NCI-H82 (cell line): Measurements from ENCODE around the gene EEA1.
"Not testable (repeated sequence)": the region's sequence is repeated elsewhere in the genome, so short reads cannot be mapped to it uniquely, and the experiment has no call there.

ENCODE experiments used
- DNase-seq: peaks from one replicate; lab custom pipeline; 2025; lab: John Stamatoyannopoulos, UW

EEA1 gene

GRCh38 chr12:92802906-92803305 is 126.2 kb downstream of the EEA1 start:
- DNase-seq = peak; percentile 29

GRCh38 chr12:92796650-92797049 is 132.4 kb downstream of the EEA1 start:
- DNase-seq = no peak

GRCh38 chr12:92794814-92795213 is 134.3 kb downstream of the EEA1 start:
- no peak for DNase-seq

GRCh38 chr12:92794356-92794755 is 134.7 kb downstream of the EEA1 start:
- DNase-seq = not testable (repeated sequence)

GRCh38 chr12:92786045-92786444 is 143.1 kb downstream of the EEA1 start:
- DNase-seq = no peak

GRCh38 chr12:92785563-92785950 is 143.5 kb downstream of the EEA1 start:
- DNase-seq = no peak

- peak; percentile 93 for DNase-seq
These were observed 144.1 kb downstream of the EEA1 start for GRCh38 chr12:92784797-92785562.

- no peak for DNase-seq
These were observed 144.7 kb downstream of the EEA1 start for GRCh38 chr12:92784356-92784755.

- no peak for DNase-seq
These were observed 149.2 kb downstream of the EEA1 start for GRCh38 chr12:92779902-92780301.

- no peak for DNase-seq
These were observed 150.6 kb downstream of the EEA1 start for GRCh38 chr12:92778525-92778924.

GRCh38 chr12:92775416-92775815 is 153.7 kb downstream of the EEA1 start:
- DNase-seq = no peak

- no peak for DNase-seq
These were observed 158.1 kb downstream of the EEA1 start for GRCh38 chr12:92771001-92771400.

GRCh38 chr12:92769124-92769901 is 159.8 kb downstream of the EEA1 start:
- peak; percentile 53 for DNase-seq

GRCh38 chr12:92765871-92766270 is 163.2 kb downstream of the EEA1 start:
- DNase-seq = no peak

GRCh38 chr12:92764831-92765230 is 164.3 kb downstream of the EEA1 start:
- peak; percentile 12 for DNase-seq

- no peak for DNase-seq
These were observed 166.3 kb downstream of the EEA1 start for GRCh38 chr12:92762773-92763172.

- DNase-seq = no peak
These were observed 169.3 kb downstream of the EEA1 start for GRCh38 chr12:92759634-92760268.

- DNase-seq = no peak
These were observed 171.4 kb downstream of the EEA1 start for GRCh38 chr12:92757597-92758121.

GRCh38 chr12:92756898-92757596 is 172.0 kb downstream of the EEA1 start:
- peak; percentile 54 for DNase-seq

- DNase-seq = no peak
These were observed 174.9 kb downstream of the EEA1 start for GRCh38 chr12:92753976-92754885.

GRCh38 chr12:92749691-92750090 is 179.4 kb downstream of the EEA1 start:
- DNase-seq = not testable (repeated sequence)
